ENCODE results near the gene SLC26A8. TPM values are rescaled to one million over a fixed set of nuclear protein-coding genes. Genes with fewer than 3 reads are reported as not detected.

Gene SLC26A8
- total RNA-seq, 1 experiment from 2014 or later: 0.09 TPM

- H2BK12ac ChIP-seq (ENCODE audit: insufficient read length, low read depth, low read length): no peak overlapping the region
- H2BK5ac ChIP-seq (ENCODE audit: insufficient read length, low read length): no peak overlapping the region
- no peak overlapping the region for H3K9ac ChIP-seq (ENCODE audit: extremely low read depth, insufficient read length, low read length)
- H4K91ac ChIP-seq (ENCODE audit: insufficient read length, low read depth, low read length): no peak overlapping the region
- no peak overlapping the region for H3T11ph ChIP-seq (ENCODE audit: low read length)
- H3K56ac ChIP-seq (ENCODE audit: insufficient read length, low read depth, low read length): no peak overlapping the region
- no peaks in the 10 kb centered on the region for H3K23me2 ChIP-seq (ENCODE audit: insufficient read length, low read depth, low read length, poor library complexity, severe bottlenecking)
- TF ChIP-seq CTCF (conservative IDR thresholded peaks at IDR 0.05): no peak
- H3K4ac ChIP-seq (ENCODE audit: low read depth, low read length): no peak overlapping the region
- H3K9me3 Mint-ChIP-seq: no peaks in the 10 kb centered on the region
- H2BK15ac ChIP-seq (ENCODE audit: low read depth, low read length): no peak overlapping the region
- H3K79me1 ChIP-seq (ENCODE audit: insufficient read depth, low read depth, low read length, poor library complexity, severe bottlenecking): no peaks in the 10 kb centered on the region
- no peaks in the 10 kb centered on the region for H3K9me3 ChIP-seq (ENCODE audit: control insufficient read depth, low read depth, low read length)
- no peaks in the 10 kb centered on the region for H4K20me1 ChIP-seq (ENCODE audit: control insufficient read depth, insufficient read depth, insufficient read length)
- H2BK120ac ChIP-seq (ENCODE audit: low read depth, low read length, poor library complexity, severe bottlenecking): no peak overlapping the region
- H4K8ac ChIP-seq (replicated peaks; ENCODE audit: insufficient read length, low read depth, low read length): no peak overlapping the region
- no peaks in the 10 kb centered on the region for H3K36me3 Mint-ChIP-seq (ENCODE audit: insufficient read depth in 1 of 3, low read depth in 3 of 3)
- H3K27ac ChIP-seq (ENCODE audit: insufficient read length, low read depth, low read length): no peak overlapping the region
- no peak overlapping the region for H3K4me2 ChIP-seq (ENCODE audit: insufficient read depth, insufficient read length, low read length)
- H3K27me3 Mint-ChIP-seq (ENCODE audit: low read depth): peaks cover 2% of the 10 kb centered on the region; the same call in 1 of the 2 replicates
- no peaks in the 10 kb centered on the region for H3K4me1 ChIP-seq (ENCODE audit: insufficient read depth, low read length)
- H3K18ac ChIP-seq (ENCODE audit: insufficient read length, low read depth, low read length): no peak overlapping the region
- no CpG with 5 or more reads among the region's 7 CpGs for WGBS (ENCODE audit: extremely low coverage, insufficient read length, low lambda C conversion rate)
- DNase-seq: no peak
- H2AFZ ChIP-seq (ENCODE audit: low read length): no peak overlapping the region
- H3K79me2 ChIP-seq (ENCODE audit: insufficient read depth, low read length): no peaks in the 10 kb centered on the region; the same call in 1 of the 2 replicates
- no peak overlapping the region for H3K4me3 Mint-ChIP-seq
- no peak overlapping the region for H4K5ac ChIP-seq (ENCODE audit: insufficient read length, low read depth, low read length)
- no peak overlapping the region for H3K23ac ChIP-seq (ENCODE audit: insufficient read length, low read depth, low read length)
- H3K27me3 ChIP-seq (ENCODE audit: insufficient read depth, low read length): no peaks in the 10 kb centered on the region
- peaks cover 9 to 11% of the 10 kb centered on the region in 2 experiments for H3K4me1 Mint-ChIP-seq
- H2AK5ac ChIP-seq (ENCODE audit: insufficient read length, low read length): no peak overlapping the region
- H3K27ac Mint-ChIP-seq: no peak overlapping the region
- H2BK20ac ChIP-seq (ENCODE audit: low read depth, low read length, poor library complexity, severe bottlenecking): no peak overlapping the region
- H3K14ac ChIP-seq (ENCODE audit: insufficient read depth, low read length): no peak overlapping the region
Measured at GRCh38 chr6:35954333-35954732, 70.1 kb downstream of the SLC26A8 start.
